GM20000 (cell line): ENCODE data around the gene CSMD2.

Experiments used
- DNase-seq: peaks from one replicate; pipeline ENCODE4 v3.0.0; 2012; ENCODE audit warnings: low spot score
- TF ChIP-seq, protein P1 (sequence below): IDR thresholded peaks from 2 replicates; pipeline ENCODE4 v1.5.1; 2012; ENCODE audit warnings: mild to moderate bottlenecking, control low read depth; ENCODE audit errors: extremely low read depth, missing control alignments

The CSMD2 gene

DNA sequence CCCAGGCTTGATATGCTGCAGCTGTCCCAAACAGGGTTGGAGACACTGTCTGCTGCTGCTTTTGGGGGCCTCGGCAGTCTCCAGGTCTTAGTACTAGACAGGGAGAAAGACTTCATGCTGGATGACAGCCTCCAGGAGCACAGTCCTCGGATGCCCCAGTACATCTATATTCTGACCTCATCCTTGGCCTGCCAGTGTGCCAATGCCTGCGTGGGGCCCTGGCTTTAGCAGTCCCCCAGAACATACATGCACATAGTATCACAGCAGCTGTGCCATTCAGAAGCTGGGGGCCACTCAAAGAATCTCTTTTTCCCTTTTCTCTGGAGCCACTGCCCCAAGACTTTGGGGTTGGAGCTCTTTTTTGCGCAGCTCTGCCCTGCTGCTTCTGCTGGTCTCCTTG lies 697.0 kb downstream of the CSMD2 start:
- DNase-seq, result no peak
- TF ChIP-seq, protein P1, sequence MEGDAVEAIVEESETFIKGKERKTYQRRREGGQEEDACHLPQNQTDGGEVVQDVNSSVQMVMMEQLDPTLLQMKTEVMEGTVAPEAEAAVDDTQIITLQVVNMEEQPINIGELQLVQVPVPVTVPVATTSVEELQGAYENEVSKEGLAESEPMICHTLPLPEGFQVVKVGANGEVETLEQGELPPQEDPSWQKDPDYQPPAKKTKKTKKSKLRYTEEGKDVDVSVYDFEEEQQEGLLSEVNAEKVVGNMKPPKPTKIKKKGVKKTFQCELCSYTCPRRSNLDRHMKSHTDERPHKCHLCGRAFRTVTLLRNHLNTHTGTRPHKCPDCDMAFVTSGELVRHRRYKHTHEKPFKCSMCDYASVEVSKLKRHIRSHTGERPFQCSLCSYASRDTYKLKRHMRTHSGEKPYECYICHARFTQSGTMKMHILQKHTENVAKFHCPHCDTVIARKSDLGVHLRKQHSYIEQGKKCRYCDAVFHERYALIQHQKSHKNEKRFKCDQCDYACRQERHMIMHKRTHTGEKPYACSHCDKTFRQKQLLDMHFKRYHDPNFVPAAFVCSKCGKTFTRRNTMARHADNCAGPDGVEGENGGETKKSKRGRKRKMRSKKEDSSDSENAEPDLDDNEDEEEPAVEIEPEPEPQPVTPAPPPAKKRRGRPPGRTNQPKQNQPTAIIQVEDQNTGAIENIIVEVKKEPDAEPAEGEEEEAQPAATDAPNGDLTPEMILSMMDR, result no peak

DNA sequence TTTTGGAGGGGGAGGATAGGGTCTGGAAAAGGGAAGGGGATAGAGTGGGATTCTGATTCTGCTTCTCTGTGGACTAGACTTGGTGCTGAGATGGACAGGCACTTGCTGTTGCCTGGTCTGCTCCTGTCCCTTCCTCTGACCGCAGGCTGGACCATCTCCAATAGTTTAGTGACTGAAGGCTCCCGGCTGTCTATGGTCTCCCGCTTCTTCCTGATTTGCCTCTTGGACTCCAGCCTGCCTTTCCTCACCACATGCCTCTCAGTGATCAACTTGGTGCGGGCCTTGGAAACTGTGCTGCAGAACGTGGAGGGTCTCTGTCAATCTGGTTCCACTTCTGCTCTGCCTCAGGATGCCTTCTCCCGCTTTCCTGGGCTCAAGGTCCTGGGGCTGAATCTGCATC lies 698.9 kb downstream of the CSMD2 start:
- TF ChIP-seq, protein P1, result no peak
- DNase-seq, result no peak

DNA sequence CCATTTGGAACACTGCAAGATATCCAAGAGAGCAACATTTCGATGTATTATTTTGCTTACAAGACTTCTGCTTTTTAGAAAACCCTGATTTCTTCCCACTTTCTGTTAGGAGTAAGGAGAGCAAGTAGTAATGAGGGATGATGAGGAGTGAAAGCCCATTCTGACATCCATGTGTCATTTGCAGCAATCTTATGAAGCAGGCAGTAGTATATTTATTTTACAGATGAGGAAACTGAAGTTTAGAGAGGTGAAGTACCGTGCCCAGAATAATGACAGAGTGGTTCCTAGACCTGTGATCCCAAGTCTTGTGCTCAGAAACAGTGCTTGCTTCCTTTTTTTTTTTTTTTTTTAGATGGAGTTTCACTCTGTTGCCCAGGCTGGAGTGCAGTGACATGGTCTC lies 699.7 kb downstream of the CSMD2 start:
- TF ChIP-seq, protein P1, result no peak
- no peak for DNase-seq

DNA sequence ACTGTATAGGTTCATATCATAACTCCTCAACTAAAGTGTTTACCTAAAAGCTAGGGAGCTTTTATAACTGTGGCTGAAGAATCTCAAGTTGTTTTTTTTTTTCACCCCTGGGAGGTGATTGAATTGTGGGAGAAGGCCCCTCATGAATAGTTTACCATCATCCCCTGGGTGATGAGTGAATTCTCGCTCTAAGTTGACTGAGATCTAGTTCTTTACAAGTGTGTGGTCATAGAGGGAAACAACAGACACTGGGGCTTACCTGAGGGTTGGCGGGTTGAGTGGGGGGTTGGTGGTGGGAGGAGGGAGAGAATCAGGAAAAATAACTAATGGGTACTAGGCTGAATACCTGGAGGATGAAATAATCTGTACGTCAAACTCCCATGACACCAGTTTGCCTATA lies 700.5 kb downstream of the CSMD2 start:
- DNase-seq, result no peak
- TF ChIP-seq, protein P1, result no peak
